Measurements from ENCODE around the gene HCFC1R1.

The HCFC1R1 gene

GRCh38 chr16:3027983-3028715, 4.4 kb upstream of the HCFC1R1 start:
- H3K27ac ChIP-seq: peak overlapping the region; percentile 12; the same call in 1 of the 2 replicates
- H3K9ac ChIP-seq: no peak overlapping the region
- H3K4me3 ChIP-seq: 0 out of 2 replicates have a peak overlapping the region, but pooled peaks have one; percentile 25
- peaks cover 50% of the 10 kb centered on the region for H3K27me3 ChIP-seq
- H4K20me1 ChIP-seq: peaks cover 81% of the 10 kb centered on the region
- H3K4me1 ChIP-seq: peaks cover 51% of the 10 kb centered on the region
- H3K4me2 ChIP-seq: peak overlapping the region; percentile 87
- no peaks in the 10 kb centered on the region for H3K9me3 ChIP-seq
- H3K36me3 ChIP-seq: peaks cover 23% of the 10 kb centered on the region
- TF ChIP-seq Cebpa-rat (IDR thresholded peaks at IDR 0.05): no peak

- peaks cover 23% of the 10 kb centered on the region for H3K36me3 ChIP-seq
- H3K4me2 ChIP-seq: peak overlapping the region; percentile 87
- no peak overlapping the region for H3K27ac ChIP-seq
- H3K9me3 ChIP-seq: no peaks in the 10 kb centered on the region
- no peak overlapping the region for H3K4me3 ChIP-seq
- no peak overlapping the region for H3K9ac ChIP-seq
- peaks cover 58% of the 10 kb centered on the region for H3K4me1 ChIP-seq
- peaks cover 85% of the 10 kb centered on the region for H4K20me1 ChIP-seq
- TF ChIP-seq Cebpa-rat (IDR thresholded peaks at IDR 0.05): no peak
- H3K27me3 ChIP-seq: peaks cover 43% of the 10 kb centered on the region
Measured at GRCh38 chr16:3027489-3027795, 3.7 kb upstream of the HCFC1R1 start.

GRCh38 chr16:3026609-3027488, 3.1 kb upstream of the HCFC1R1 start:
- Histone ChIP-seq H4K20me1 (peaks cover 85% of the 10 kb centered on the region), H3K27ac (no peak overlapping the region), H3K9ac (no peak overlapping the region), H3K4me2 (peak overlapping the region; percentile 87), H3K4me1 (peaks cover 64% of the 10 kb centered on the region), H3K27me3 (peaks cover 37% of the 10 kb centered on the region), H3K9me3 (no peaks in the 10 kb centered on the region), H3K4me3 (no peak overlapping the region), H3K36me3 (peaks cover 23% of the 10 kb centered on the region)
- TF ChIP-seq Cebpa-rat (IDR thresholded peaks at IDR 0.05): no peak

DNA sequence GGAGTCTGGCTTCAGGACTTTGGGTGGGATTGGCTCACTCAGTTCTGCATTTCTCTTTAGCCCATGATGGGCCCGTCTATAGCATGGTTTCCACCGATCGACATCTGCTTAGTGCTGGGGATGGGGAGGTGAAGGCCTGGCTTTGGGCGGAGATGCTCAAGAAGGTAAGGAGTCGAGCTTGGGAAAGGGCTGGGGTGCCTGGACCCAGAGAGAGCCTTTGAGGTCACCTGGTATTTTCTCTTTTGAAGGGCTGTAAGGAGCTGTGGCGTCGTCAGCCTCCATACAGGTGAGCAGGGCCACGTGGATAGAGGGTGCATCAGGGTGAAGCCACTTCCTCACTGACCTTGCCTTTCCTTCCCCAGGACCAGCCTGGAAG, 2.2 kb upstream of the HCFC1R1 start:
- Histone ChIP-seq H4K20me1 (peaks cover 87% of the 10 kb centered on the region), H3K4me1 (peaks cover 72% of the 10 kb centered on the region), H3K4me2 (no peak overlapping the region), H3K9me3 (no peaks in the 10 kb centered on the region), H3K27me3 (peaks cover 37% of the 10 kb centered on the region), H3K27ac (no peak overlapping the region), H3K4me3 (no peak overlapping the region), H3K9ac (no peak overlapping the region), H3K36me3 (peaks cover 23% of the 10 kb centered on the region)
- TF ChIP-seq Cebpa-rat (IDR thresholded peaks at IDR 0.05): no peak

DNA sequence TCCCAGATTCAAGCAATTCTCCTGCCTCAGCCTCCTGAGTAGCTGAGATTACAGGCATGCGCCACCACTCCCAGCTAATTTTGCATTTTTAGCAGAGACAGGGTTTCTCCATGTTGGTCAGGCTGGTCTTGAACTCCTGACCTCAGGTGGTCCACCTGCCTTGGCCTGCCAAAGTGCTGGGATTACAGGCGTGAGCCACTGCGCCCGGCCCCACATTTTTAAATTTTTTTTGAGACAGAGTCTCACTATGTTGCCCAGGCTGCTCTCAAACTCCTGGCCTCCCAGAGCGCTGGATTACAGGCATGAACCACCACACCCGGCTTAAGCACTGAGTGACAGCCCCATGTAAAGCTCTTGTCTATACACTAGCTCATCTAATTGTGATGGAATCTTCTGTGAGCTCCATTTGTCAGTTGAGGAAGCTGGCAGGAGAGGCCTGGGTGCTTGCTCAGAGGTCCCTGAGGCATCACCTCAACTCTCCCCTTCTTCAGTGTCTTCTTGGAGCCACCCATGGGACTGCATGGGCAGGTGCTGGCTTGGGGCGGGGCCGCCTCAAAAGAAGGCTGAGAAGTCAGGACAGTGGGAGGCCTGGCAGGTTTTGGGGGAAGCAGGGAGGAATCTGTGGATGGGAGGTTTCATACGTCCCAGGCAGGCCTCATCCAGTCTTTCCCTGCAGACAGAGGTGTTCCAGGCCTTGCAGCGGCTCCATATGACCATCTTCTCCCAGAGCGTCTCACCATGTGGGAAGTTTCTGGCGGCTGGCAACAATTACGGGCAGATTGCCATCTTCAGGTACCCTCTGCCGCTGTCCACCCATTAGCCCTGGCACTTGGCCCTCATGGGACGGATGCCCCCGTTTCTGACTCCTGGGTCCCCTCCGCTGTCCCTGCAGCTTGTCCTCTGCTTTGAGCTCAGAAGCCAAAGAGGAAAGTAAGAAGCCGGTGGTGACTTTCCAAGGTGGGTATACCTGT, 1.6 kb upstream of the HCFC1R1 start:
- Histone ChIP-seq H3K4me3 (no peak overlapping the region), H4K20me1 (peaks cover 80% of the 10 kb centered on the region), H3K4me2 (peak overlapping the region; percentile 99), H3K4me1 (peaks cover 79% of the 10 kb centered on the region), H3K9ac (no peak overlapping the region), H3K9me3 (no peaks in the 10 kb centered on the region), H3K27ac (no peak overlapping the region), H3K36me3 (peaks cover 23% of the 10 kb centered on the region), H3K27me3 (peaks cover 37% of the 10 kb centered on the region)
- TF ChIP-seq Cebpa-rat (IDR thresholded peaks at IDR 0.05): no peak

- H3K27ac ChIP-seq: peak overlapping the region; percentile 99
- peak overlapping the region; percentile 99 for H3K4me2 ChIP-seq
- no peak for TF ChIP-seq Cebpa-rat (IDR thresholded peaks at IDR 0.05)
- H3K4me1 ChIP-seq: peaks cover 70% of the 10 kb centered on the region
- peak overlapping the region; percentile 96 for H3K9ac ChIP-seq
- peaks cover 23% of the 10 kb centered on the region for H3K36me3 ChIP-seq
- peak overlapping the region; percentile 79 for H3K4me3 ChIP-seq
- H3K9me3 ChIP-seq: no peaks in the 10 kb centered on the region
- peaks cover 60% of the 10 kb centered on the region for H4K20me1 ChIP-seq
- peaks cover 26% of the 10 kb centered on the region for H3K27me3 ChIP-seq
Measured at GRCh38 chr16:3023415-3023668, 400 bp downstream of the HCFC1R1 start.

DNA sequence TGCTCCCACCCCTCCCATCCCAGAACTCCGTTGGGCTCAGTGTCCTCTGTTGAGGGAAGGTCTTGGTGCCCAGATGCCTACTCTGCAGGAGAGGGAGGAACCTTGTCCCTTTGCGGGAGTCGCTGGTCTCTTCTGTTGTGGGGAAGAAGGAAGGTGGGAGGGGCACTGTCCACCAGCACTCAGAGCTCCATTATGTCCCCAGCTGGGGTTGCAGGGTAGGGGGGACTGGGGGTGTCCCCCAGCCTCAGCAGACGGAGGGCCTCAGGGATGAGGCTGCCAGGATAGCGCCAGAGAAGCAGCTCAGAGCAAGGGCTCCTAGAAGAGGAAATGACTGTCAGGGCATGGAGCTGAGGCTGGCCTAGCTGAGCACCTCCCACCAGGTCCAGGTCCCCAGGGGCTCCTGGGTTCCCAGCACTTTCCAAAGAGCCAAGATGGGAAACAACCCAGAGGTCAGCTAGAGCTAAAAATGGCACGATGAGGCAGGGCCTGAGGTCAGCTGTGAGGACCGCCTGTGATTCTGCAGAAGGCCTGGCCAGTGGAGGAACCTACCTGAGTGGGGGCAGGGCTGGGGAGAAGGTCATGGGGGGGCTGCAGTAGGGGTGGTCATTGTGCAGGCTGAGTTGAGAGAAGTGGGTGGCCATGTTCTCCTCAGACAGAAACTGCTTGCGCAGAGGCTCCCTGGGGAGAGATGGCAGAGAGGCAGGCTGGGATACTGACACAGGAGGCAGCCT, 893 bp downstream of the HCFC1R1 start:
- H3K4me3 ChIP-seq: peak overlapping the region; percentile 79
- peaks cover 23% of the 10 kb centered on the region for H3K36me3 ChIP-seq
- peaks cover 72% of the 10 kb centered on the region for H3K4me1 ChIP-seq

DNA sequence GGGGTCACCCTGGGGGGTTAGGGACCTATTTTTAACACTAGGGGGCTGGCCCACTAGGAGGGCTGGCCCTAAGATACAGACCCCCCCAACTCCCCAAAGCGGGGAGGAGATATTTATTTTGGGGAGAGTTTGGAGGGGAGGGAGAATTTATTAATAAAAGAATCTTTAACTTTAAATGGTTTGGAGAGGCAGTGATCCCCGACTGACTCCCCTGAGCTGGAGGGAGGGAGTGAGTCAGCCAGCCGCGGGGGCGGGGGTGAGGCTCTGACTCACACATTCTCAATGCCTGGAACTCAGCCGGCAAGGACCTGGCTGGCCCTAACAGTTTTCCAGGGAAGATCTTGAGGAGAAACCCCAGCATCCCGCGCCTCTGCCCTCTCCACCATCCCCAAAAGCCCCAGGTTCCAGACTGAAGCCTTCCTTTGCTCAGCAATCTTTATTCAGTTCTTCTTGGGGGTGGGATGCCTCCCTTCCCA, 1.5 kb downstream of the HCFC1R1 start:
- H3K36me3 ChIP-seq: peaks cover 20% of the 10 kb centered on the region
- H3K9ac ChIP-seq: no peak overlapping the region
- H4K20me1 ChIP-seq: peaks cover 52% of the 10 kb centered on the region
- H3K4me2 ChIP-seq: peak overlapping the region; percentile 99
- H3K27ac ChIP-seq: no peak overlapping the region
- H3K9me3 ChIP-seq: no peaks in the 10 kb centered on the region
- H3K4me1 ChIP-seq: peaks cover 67% of the 10 kb centered on the region
- H3K27me3 ChIP-seq: peaks cover 30% of the 10 kb centered on the region
- no peak overlapping the region for H3K4me3 ChIP-seq
- TF ChIP-seq Cebpa-rat (IDR thresholded peaks at IDR 0.05): no peak

More for the DNA sequence above, 893 bp downstream of the HCFC1R1 start:
- peaks cover 58% of the 10 kb centered on the region for H4K20me1 ChIP-seq
- no peak for TF ChIP-seq Cebpa-rat (IDR thresholded peaks at IDR 0.05)
- H3K27me3 ChIP-seq: peaks cover 29% of the 10 kb centered on the region
- peak overlapping the region; percentile 99; the same call in 1 of the 2 replicates for H3K27ac ChIP-seq
- no peaks in the 10 kb centered on the region for H3K9me3 ChIP-seq
- H3K4me2 ChIP-seq: peak overlapping the region; percentile 99
- peak overlapping the region; percentile 96; the same call in 1 of the 2 replicates for H3K9ac ChIP-seq

Measured in BLaER1 (cell line).